GM18951 (cell line): Measurements from ENCODE around the gene ABLIM2.
"Not testable (repeated sequence)": the region's sequence is repeated elsewhere in the genome, so short reads cannot be mapped to it uniquely, and the experiment has no call there.

ENCODE experiments used
- POLR2A ChIP-seq: IDR thresholded peaks from 4 replicates; pipeline ENCODE4 v1.6.1; 2011; ENCODE audit warnings: mild to moderate bottlenecking; ENCODE audit not compliant: insufficient read length, insufficient read depth; ENCODE audit errors: extremely low read depth
- in situ Hi-C: fragments of 300-500 bp; cut with MboI; formaldehyde crosslinking; loops from one replicate; pipeline ENCODE4 v1.12.0; 2022; ENCODE audit warnings: low sequenced_read_pairs, mixed read lengths, inconsistent platforms; ENCODE audit not compliant: unreplicated experiment

The ABLIM2 gene

GRCh38 chr4:7945709-7946380, 212.8 kb downstream of the ABLIM2 start:
- in situ Hi-C loops: no loop called here
- TF ChIP-seq POLR2A: no peak

GRCh38 chr4:7944599-7945220, 213.9 kb downstream of the ABLIM2 start:
- no peak for TF ChIP-seq POLR2A
- in situ Hi-C loops: no loop called here

GRCh38 chr4:7943688-7944087, 214.9 kb downstream of the ABLIM2 start:
- in situ Hi-C loops: not testable (repeated sequence)

- TF ChIP-seq POLR2A: no peak
- in situ Hi-C loops: no loop called here
Measured at GRCh38 chr4:7943211-7943610, 215.4 kb downstream of the ABLIM2 start.

GRCh38 chr4:7941965-7942496, 216.6 kb downstream of the ABLIM2 start:
- no peak for TF ChIP-seq POLR2A
- in situ Hi-C loops: no loop called here

GRCh38 chr4:7941111-7941964, 217.3 kb downstream of the ABLIM2 start:
- TF ChIP-seq POLR2A: no peak

GRCh38 chr4:7939377-7940108, 219.1 kb downstream of the ABLIM2 start, which contains the start of gene AFAP1:
Gene AFAP1 (minus strand): TSS chr4:7939861. CDS start chr4:7872078, 67,783 bp downstream.
- peak; percentile 16 for TF ChIP-seq POLR2A
- in situ Hi-C loops: no loop called here

More at GRCh38 chr4:7941111-7941964, 217.3 kb downstream of the ABLIM2 start:
- in situ Hi-C loops: no loop called here

- TF ChIP-seq POLR2A: no peak
- in situ Hi-C loops: no loop called here
Measured at GRCh38 chr4:7938609-7939376, 219.8 kb downstream of the ABLIM2 start.

- in situ Hi-C loops: no loop called here
- TF ChIP-seq POLR2A: no peak
Measured at GRCh38 chr4:7938266-7938608, 220.4 kb downstream of the ABLIM2 start.

- in situ Hi-C loops: no loop called here
- no peak for TF ChIP-seq POLR2A
Measured at GRCh38 chr4:7937006-7937405, 221.6 kb downstream of the ABLIM2 start.

- in situ Hi-C loops: no loop called here
- no peak for TF ChIP-seq POLR2A
Measured at GRCh38 chr4:7933651-7934510, 224.7 kb downstream of the ABLIM2 start.

- in situ Hi-C loops: no loop called here
- TF ChIP-seq POLR2A: no peak
Measured at GRCh38 chr4:7932287-7932686, 226.3 kb downstream of the ABLIM2 start.
